A673 (cell line): ENCODE measurements around the gene ACSF3. TPM values are rescaled to one million over a fixed set of nuclear protein-coding genes. Genes with fewer than 3 reads are reported as not detected.

Experiments
- BruUV-seq: library from RNA; stranded (reverse); fragments of 400-500 nt; replicated peaks from 2 replicates; lab custom pipeline; 2021; lab: Mats Ljungman, UMichigan
- CTCF ChIA-PET: fragments of 300-600 bp; sonication (Branson Sonifier 250); formaldehyde crosslinking; loops from one replicate; lab custom pipeline; 2022; ENCODE audit warnings: antibody characterized with exemption; lab: Charles Lee
- POLR2A ChIA-PET: fragments of 300-600 bp; sonication (Branson Sonifier 250); formaldehyde crosslinking; loops from one replicate; lab custom pipeline; 2022; ENCODE audit warnings: antibody characterized with exemption; ENCODE audit not compliant: low non-redundant PET; lab: Charles Lee
- DNase-seq: peaks from one replicate; pipeline ENCODE4 v3.0.0-alpha.2; 2015; ENCODE audit warnings: low spot score
- H3K27ac ChIP-seq: fragments of 200-600 bp; sonication (generic); 2 replicates; pipeline ENCODE4 v1.5.1; 2016; ENCODE audit warnings: mixed run types, low read depth, mild to moderate bottlenecking, mixed read lengths, antibody characterized with exemption, low read length; ENCODE audit not compliant: poor library complexity, severe bottlenecking
- H3K27me3 ChIP-seq: fragments of 200-600 bp; sonication (generic); replicated peaks from 2 replicates; pipeline ENCODE4 v1.6.1; 2017; ENCODE audit warnings: mixed run types, low read depth, mild to moderate bottlenecking, mixed read lengths, antibody characterized with exemption, low read length; ENCODE audit not compliant: insufficient read depth, poor library complexity
- H3K36me3 ChIP-seq: fragments of 200-600 bp; sonication (generic); 2 replicates; pipeline ENCODE4 v1.6.1; 2016; ENCODE audit warnings: mixed run types, mild to moderate bottlenecking, mixed read lengths, antibody characterized with exemption, low read length; ENCODE audit not compliant: insufficient read depth, poor library complexity, severe bottlenecking
- H3K4me1 ChIP-seq: fragments of 200-600 bp; sonication (generic); 2 replicates; pipeline ENCODE4 v1.6.1; 2017; ENCODE audit warnings: mixed run types, mild to moderate bottlenecking, mixed read lengths, antibody characterized with exemption, low read length; ENCODE audit not compliant: insufficient read depth, poor library complexity, severe bottlenecking
- H3K4me3 ChIP-seq: fragments of 200-600 bp; sonication (generic); 2 replicates; pipeline ENCODE4 v1.5.1; 2016; ENCODE audit warnings: low read depth, mixed run types, mild to moderate bottlenecking, mixed read lengths, low read length; ENCODE audit not compliant: poor library complexity, severe bottlenecking
- H3K9me3 ChIP-seq: fragments of 200-600 bp; sonication (generic); 2 replicates; pipeline ENCODE4 v1.6.1; 2016; ENCODE audit warnings: mixed run types, low read depth, mild to moderate bottlenecking, mixed read lengths, antibody characterized with exemption, low read length; ENCODE audit not compliant: poor library complexity, severe bottlenecking
- CTCF ChIP-seq: fragments of 300-800, 200-600 bp; sonication (generic); conservative IDR thresholded peaks from 2 replicates; pipeline ENCODE4 v1.5.1; 2017; ENCODE audit warnings: low read depth, mild to moderate bottlenecking, antibody characterized with exemption, low read length, moderate library complexity, mixed read lengths
- EZH2 ChIP-seq: fragments of 200-600 bp; sonication (generic); IDR thresholded peaks from 2 replicates; pipeline ENCODE4 v1.6.1; 2017; ENCODE audit warnings: borderline replicate concordance, low read depth, mild to moderate bottlenecking, mixed read lengths, antibody characterized with exemption, low read length; ENCODE audit not compliant: poor library complexity, severe bottlenecking
- intact Hi-C: fragments of 100-400 bp; cut with micrococcal nuclease; formaldehyde crosslinking; loops from one replicate; pipeline ENCODE4 v1.10.0; 2022; ENCODE audit not compliant: unreplicated experiment
- total RNA-seq: library from RNA; stranded (reverse); gene quantifications from 2 replicates; pipeline ENCODE4 v1.2.3, GENCODE V29; 2021

ACSF3 gene
- total RNA-seq, 1 experiment from 2014 or later = 27.7 TPM

DNA sequence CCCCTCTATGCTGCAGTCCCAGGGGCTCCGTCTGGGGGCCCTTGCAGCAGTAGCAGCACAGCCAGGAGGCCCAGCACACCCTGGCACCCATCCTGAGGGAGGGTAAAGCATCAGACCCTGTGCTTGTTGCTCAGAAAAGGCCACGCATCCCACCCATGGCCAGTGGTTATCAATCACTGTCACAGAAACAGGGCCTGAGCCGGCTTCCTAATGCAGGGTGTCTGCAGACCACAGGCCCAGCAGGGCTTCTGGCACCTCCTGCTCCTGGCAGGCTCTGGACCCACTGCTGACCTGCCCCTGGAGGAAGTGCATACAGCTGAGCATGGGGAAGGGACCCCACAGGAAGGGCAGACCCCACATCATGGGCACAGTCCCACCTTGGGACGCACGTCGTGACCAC, 51.0 kb downstream of the ACSF3 start:
- H3K27me3 ChIP-seq = no peaks in the 10 kb centered on the region
- no peak for DNase-seq
- no peaks in the 10 kb centered on the region for H3K9me3 ChIP-seq
- TF ChIP-seq EZH2 = no peak
- TF ChIP-seq CTCF = no peak
- H3K27ac ChIP-seq = no peak overlapping the region
- intact Hi-C loops = no loop called here
- ChIA-PET POLR2A (no interaction called here), CTCF (interaction anchor here (0.6 kb wide), 1 partner anchor 27 kb away, joined by 6 read pairs; the partner anchor contains the start of gene CDH15)
- H3K4me3 ChIP-seq = no peak overlapping the region
- H3K36me3 ChIP-seq = no peaks in the 10 kb centered on the region
- no peaks in the 10 kb centered on the region for H3K4me1 ChIP-seq
- BruUV-seq = no TSS peak

DNA sequence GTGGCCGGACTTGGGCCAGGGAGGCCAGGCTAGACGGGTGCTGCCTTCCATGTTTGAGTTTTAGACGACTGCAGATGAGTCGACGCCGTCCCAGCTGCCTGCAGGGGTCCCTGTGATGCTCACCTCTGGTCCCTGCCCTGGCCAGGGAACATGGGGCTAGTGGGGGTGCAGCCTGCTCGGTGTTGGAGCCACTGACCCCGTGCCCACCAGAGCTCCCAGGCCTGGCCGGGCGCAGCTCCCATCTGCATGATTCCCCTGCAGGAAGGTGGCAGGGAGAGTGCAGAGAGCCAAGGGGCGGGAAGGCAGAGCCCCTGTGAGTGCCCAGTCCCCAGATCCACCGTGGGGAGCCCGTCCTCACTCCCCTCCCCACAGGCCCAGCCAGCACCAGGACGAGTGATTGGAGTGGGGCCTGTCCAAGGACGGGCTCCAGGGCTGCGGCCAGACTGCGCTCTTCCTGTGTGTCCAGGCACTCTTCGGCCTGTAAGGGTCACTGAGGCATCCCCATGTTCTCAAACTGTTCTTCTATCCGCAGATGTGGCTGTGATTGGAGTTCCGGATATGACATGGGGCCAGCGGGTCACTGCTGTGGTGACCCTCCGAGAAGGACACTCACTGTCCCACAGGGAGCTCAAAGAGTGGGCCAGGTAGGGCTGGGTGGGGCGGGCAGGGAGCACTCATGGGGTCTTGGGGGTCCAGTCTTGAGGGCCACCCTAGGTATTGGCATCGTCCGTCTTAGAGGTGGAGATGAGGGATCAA, 51.9 kb downstream of the ACSF3 start:
- Histone ChIP-seq H3K27me3 (no peaks in the 10 kb centered on the region), H3K9me3 (no peaks in the 10 kb centered on the region), H3K27ac (no peak overlapping the region), H3K36me3 (no peaks in the 10 kb centered on the region), H3K4me1 (no peaks in the 10 kb centered on the region), H3K4me3 (no peak overlapping the region)
- CTCF ChIA-PET = no interaction called here
- POLR2A ChIA-PET = no interaction called here
- intact Hi-C loops = no loop called here
- no TSS peak for BruUV-seq
- TF ChIP-seq CTCF = no peak
- no peak for TF ChIP-seq EZH2
- DNase-seq = no peak

GRCh38 chr16:89146211-89147005, 52.8 kb downstream of the ACSF3 start:
- no peaks in the 10 kb centered on the region for H3K36me3 ChIP-seq
- intact Hi-C loops = no loop called here
- no peak for DNase-seq
- POLR2A ChIA-PET = no interaction called here
- CTCF ChIA-PET = no interaction called here
- no peaks in the 10 kb centered on the region for H3K4me1 ChIP-seq
- H3K9me3 ChIP-seq = no peaks in the 10 kb centered on the region
- H3K27me3 ChIP-seq = no peaks in the 10 kb centered on the region
- BruUV-seq = no TSS peak
- no peak overlapping the region for H3K4me3 ChIP-seq
- no peak overlapping the region for H3K27ac ChIP-seq
- no peak for TF ChIP-seq CTCF
- TF ChIP-seq EZH2 = no peak
